ENCODE results near the gene CHCHD6. TPM values are rescaled to one million over a fixed set of nuclear protein-coding genes. Genes with fewer than 3 reads are reported as not detected.

The CHCHD6 gene
- total and polyA plus RNA-seq, 12 donors = 5.2 to 27.0 (median 10.2) TPM

- no peak for TF ChIP-seq CTCF (IDR thresholded peaks at IDR 0.05)
- H3K9me3 ChIP-seq = no peaks in the 10 kb centered on the region
- DNase-seq (no peak), ATAC-seq (no peak)
- no peak overlapping the region for H3K27ac ChIP-seq
- H3K36me3 ChIP-seq = no peaks in the 10 kb centered on the region
- WGBS, 2 donors = 91 to 93% methylated on average over 10 of the region's 10 CpGs
- intact Hi-C loops (cut with DNase I) = no loop called here
- peaks cover 0 to 4% (median 0%) of the 10 kb centered on the region in 9 donors for H3K4me1 ChIP-seq
- H3K4me3 ChIP-seq = no peak overlapping the region
- H3K27me3 ChIP-seq = no peaks in the 10 kb centered on the region
Measured at GRCh38 chr3:126954141-126954842, 250.3 kb downstream of the CHCHD6 start.

DNA sequence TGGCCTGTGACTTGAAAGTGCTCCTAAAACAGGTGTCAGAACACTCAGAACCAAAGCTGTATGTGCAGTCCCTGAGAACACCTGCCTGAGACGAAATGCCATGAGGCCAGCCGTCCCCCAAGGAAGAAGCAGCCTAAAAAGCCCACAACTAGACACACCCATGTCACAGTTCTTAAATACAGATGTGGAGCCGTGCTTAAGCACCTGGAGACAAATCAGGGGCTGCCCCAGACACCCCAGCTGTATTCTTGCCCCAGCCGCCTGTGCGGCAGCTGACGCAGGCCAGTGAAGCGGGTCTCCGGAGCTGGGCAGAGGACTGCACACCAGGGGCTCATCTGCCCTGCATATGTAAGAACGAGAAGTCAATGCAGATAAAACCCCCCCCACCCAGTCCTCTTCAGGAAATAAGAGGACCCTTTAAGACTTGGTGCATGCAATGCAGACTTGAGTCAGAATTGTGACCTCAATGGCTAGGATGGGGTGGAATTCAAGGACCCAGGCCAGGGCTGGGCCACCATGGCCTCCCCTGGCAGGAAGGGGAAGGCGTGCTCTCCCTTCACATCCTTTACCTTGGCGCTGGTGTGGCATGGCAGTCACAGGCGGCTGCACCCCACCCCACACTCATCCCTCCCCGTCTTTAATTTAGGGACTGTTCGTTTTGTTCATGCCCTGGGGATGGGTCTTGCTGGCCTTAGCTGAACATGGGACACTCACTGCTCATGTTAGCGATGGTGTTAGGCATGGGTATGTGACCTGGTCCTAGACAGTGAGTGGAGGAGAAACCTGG is 251.2 kb downstream of the CHCHD6 start:
- no peak for DNase-seq
- no peaks in the 10 kb centered on the region for H3K36me3 ChIP-seq
- intact Hi-C loops (cut with DNase I) = no loop called here
- no peak overlapping the region for H3K27ac ChIP-seq
- TF ChIP-seq CTCF (IDR thresholded peaks at IDR 0.05) = no peak
- H3K9me3 ChIP-seq = no peaks in the 10 kb centered on the region
- WGBS, 2 donors = 95% methylated on average over 15 of the region's 15 CpGs
- no peaks in the 10 kb centered on the region for H3K27me3 ChIP-seq
- H3K4me3 ChIP-seq = no peak overlapping the region
- no peak for ATAC-seq
- peaks cover 0 to 1% (median 0%) of the 10 kb centered on the region in 9 donors for H3K4me1 ChIP-seq

- no peaks in the 10 kb centered on the region for H3K27me3 ChIP-seq
- WGBS, 2 donors = 83 to 91% methylated on average over 8 of the region's 8 CpGs
- no peak for DNase-seq
- peaks cover 1 to 13% (median 11%) of the 10 kb centered on the region in 9 donors for H3K4me1 ChIP-seq
- no peak overlapping the region for H3K27ac ChIP-seq
- no peaks in the 10 kb centered on the region for H3K9me3 ChIP-seq
- intact Hi-C loops (cut with DNase I) = no loop called here
- no peak for TF ChIP-seq CTCF (IDR thresholded peaks at IDR 0.05)
- ATAC-seq = no peak
- no peak overlapping the region for H3K4me3 ChIP-seq
- no peaks in the 10 kb centered on the region for H3K36me3 ChIP-seq
Measured at GRCh38 chr3:126956361-126956760, 252.3 kb downstream of the CHCHD6 start.

- Histone ChIP-seq H3K27ac (no peak overlapping the region), H3K4me3 (no peak overlapping the region), H3K4me1 (peaks cover 8 to 20% (median 18%) of the 10 kb centered on the region in 9 donors), H3K27me3 (no peaks in the 10 kb centered on the region), H3K9me3 (no peaks in the 10 kb centered on the region), H3K36me3 (no peaks in the 10 kb centered on the region)
- DNase-seq (no peak), ATAC-seq (no peak)
- intact Hi-C loops (cut with DNase I) = no loop called here
- WGBS, 2 donors = 91 to 95% methylated on average over 23 of the region's 23 CpGs
- TF ChIP-seq CTCF (IDR thresholded peaks at IDR 0.05) = no peak
Measured at GRCh38 chr3:126956866-126957650, 253.0 kb downstream of the CHCHD6 start.

All from heart right ventricle (tissue), 16 donors.